OCI-LY7 (cell line): ENCODE data around the gene GXYLT2. TPM values are rescaled to one million over a fixed set of nuclear protein-coding genes. Genes with fewer than 3 reads are reported as not detected.

ENCODE experiments used
- BruUV-seq: library from RNA; stranded (reverse); fragments of 400-500 nt; replicated peaks from 2 replicates; lab custom pipeline; 2021; lab: Mats Ljungman, UMichigan
- CTCF ChIA-PET: fragments of 300-600 bp; sonication (Branson Sonifier 250); formaldehyde crosslinking; loops from one replicate; lab custom pipeline; 2022; ENCODE audit warnings: antibody characterized with exemption; ENCODE audit not compliant: unreplicated experiment; lab: Charles Lee
- POLR2A ChIA-PET: fragments of 300-600 bp; sonication (Branson Sonifier 250); formaldehyde crosslinking; loops from one replicate; lab custom pipeline; 2022; ENCODE audit warnings: antibody characterized with exemption; lab: Charles Lee
- DNase-seq: peaks from one replicate; pipeline ENCODE4 v3.0.0-alpha.2; 2015; ENCODE audit warnings: low spot score
- H2AFZ ChIP-seq: fragments of 200-600 bp; sonication (generic), shearing (Covaris generic); 2 replicates; pipeline ENCODE4 v1.6.1; 2014; ENCODE audit warnings: mild to moderate bottlenecking, antibody characterized with exemption, low read length, moderate library complexity
- H3K27ac ChIP-seq: fragments of 200-600 bp; sonication (generic); 2 replicates; pipeline ENCODE4 v1.5.1; 2014; ENCODE audit warnings: mixed run types, low read depth, mild to moderate bottlenecking, moderate library complexity, low read length, inconsistent platforms; ENCODE audit not compliant: poor library complexity, severe bottlenecking
- H3K36me3 ChIP-seq: fragments of 200-600 bp; sonication (generic); 2 replicates; pipeline ENCODE4 v1.6.1; 2014; ENCODE audit warnings: mild to moderate bottlenecking, antibody characterized with exemption, low read length, moderate library complexity, mixed read lengths; ENCODE audit not compliant: insufficient read depth
- H3K4me1 ChIP-seq: fragments of 200-600 bp; sonication (generic); 2 replicates; pipeline ENCODE4 v1.5.1; 2014; ENCODE audit warnings: mild to moderate bottlenecking, low read length; ENCODE audit not compliant: insufficient read depth, poor library complexity, severe bottlenecking
- H3K4me2 ChIP-seq: fragments of 200-600 bp; sonication (generic); 2 replicates; pipeline ENCODE4 v1.6.1; 2014; ENCODE audit warnings: mild to moderate bottlenecking, low read length
- H3K4me3 ChIP-seq: fragments of 200-600 bp; sonication (generic); 2 replicates; pipeline ENCODE4 v1.5.1; 2014; ENCODE audit warnings: mild to moderate bottlenecking, low read depth, low read length; ENCODE audit not compliant: poor library complexity, severe bottlenecking
- H3K79me2 ChIP-seq: fragments of 200-600 bp; sonication (generic); 2 replicates; pipeline ENCODE4 v1.6.1; 2016; ENCODE audit warnings: low read depth, mild to moderate bottlenecking, low read length, moderate library complexity, mixed read lengths; ENCODE audit not compliant: insufficient read depth
- H3K9me2 ChIP-seq: fragments of 200-600 bp; sonication (generic); 2 replicates; pipeline ENCODE4 v1.6.1; 2016; ENCODE audit warnings: mild to moderate bottlenecking, low read length, mixed read lengths; ENCODE audit not compliant: insufficient read depth
- H3K9me3 ChIP-seq: fragments of 200-600 bp; sonication (generic); 2 replicates; pipeline ENCODE4 v1.6.1; 2014; ENCODE audit warnings: mild to moderate bottlenecking, mixed run types, low read length, mixed read lengths
- H4K20me1 ChIP-seq: fragments of 200-600 bp; sonication (generic); 2 replicates; pipeline ENCODE4 v1.6.1; 2014; ENCODE audit warnings: mild to moderate bottlenecking, antibody characterized with exemption, low read length, moderate library complexity, mixed read lengths; ENCODE audit not compliant: insufficient read depth
- EZH2phosphoT487 ChIP-seq: fragments of 200-600 bp; sonication (generic); IDR thresholded peaks from 2 replicates; pipeline ENCODE4 v1.6.1; 2018; ENCODE audit warnings: low read depth, borderline replicate concordance, mild to moderate bottlenecking, mixed run types, antibody characterized with exemption, low read length, moderate library complexity, mixed read lengths
- intact Hi-C: fragments of 100-400 bp; cut with micrococcal nuclease; formaldehyde crosslinking; loops from one replicate; pipeline ENCODE4 v1.10.0; 2022; ENCODE audit not compliant: unreplicated experiment
- total RNA-seq, 2 experiments: library from RNA; depleted of rRNA in 1 of 2; stranded (reverse); fragments of >200 nt in 1 of 2; shearing (Covaris generic) in 1 of 2; gene quantifications; 2 replicates each; pipeline ENCODE4 v1.2.3, GENCODE V29; 2014 to 2022
- TF ChIP-seq, protein P1 (sequence below): fragments of 200-600 bp; sonication (generic); conservative IDR thresholded peaks from 2 replicates; pipeline ENCODE4 v1.5.1; 2014; ENCODE audit warnings: mild to moderate bottlenecking, antibody characterized with exemption, low read length, moderate library complexity, mixed read lengths

Gene GXYLT2
- total RNA-seq, 2 experiments from 2014 or later: not detected

DNA sequence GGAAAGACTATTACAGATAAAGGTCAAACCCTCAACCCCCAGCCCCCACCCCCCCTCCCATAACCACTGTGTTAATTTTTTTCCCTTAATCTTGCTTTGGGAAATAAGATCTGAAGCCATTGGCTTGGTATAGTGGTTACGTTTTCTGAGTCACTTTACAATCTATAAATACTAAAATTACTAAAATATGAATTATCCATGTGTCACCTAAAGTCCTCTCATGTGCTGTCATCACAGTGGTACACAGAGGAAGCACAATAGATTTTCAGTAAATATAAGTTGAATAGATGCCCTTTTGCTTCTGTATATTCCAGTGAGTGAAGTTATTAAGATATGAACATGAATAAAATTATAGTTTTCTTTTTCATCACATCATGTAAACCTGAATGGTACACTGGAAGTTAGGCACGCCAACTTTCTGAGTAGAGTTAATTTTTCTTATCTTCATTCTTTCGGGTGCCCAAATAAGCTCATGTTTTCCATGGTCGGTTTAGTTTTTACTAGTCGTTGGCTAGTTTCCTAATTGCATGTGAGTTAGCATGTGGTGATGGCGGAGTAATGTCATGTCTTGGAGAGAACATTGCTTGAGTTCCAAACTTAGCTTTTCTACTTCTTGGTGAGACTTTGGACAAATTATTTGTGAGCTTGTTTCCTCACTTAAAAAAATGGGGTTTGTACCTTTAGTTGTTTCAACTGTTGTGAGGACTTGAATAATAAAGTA, 120.3 kb downstream of the GXYLT2 start:
- CTCF ChIA-PET: no interaction called here

DNA sequence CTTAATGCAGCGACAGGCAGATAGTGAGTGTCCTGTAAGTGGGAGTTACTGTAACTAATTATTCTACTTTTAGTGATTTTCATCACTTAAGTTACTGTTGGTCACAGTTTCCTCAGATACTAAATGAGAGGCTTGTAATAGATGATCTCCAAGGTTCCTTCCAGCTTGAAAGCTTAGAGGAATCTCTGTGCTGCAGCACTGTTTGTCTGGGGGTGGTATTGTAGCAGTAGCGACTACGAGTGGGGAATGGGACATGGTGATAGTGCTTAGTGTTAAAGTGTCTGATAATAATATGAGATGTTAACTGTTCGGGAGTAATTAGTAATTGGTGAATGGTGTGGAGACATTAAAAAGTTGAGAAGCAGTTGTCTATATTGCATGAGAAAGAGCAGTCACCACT, 121.2 kb downstream of the GXYLT2 start:
- peaks cover 54% of the 10 kb centered on the region for H4K20me1 ChIP-seq
- H3K9me2 ChIP-seq: no peaks in the 10 kb centered on the region
- CTCF ChIA-PET: interaction anchor here (0.7 to 0.9 kb wide), 2 partner anchors 9 to 499 kb away, joined by 3 to 6 read pairs; no protein-coding TSS in a partner anchor
- POLR2A ChIA-PET: interaction anchor here (0.6 to 2.8 kb wide), 3 partner anchors 10 to 97 kb away, joined by 3 to 10 read pairs (median 3); no protein-coding TSS in a partner anchor
- no peaks in the 10 kb centered on the region for H3K4me1 ChIP-seq
- no peak overlapping the region for H3K4me2 ChIP-seq
- peaks cover 95% of the 10 kb centered on the region for H3K36me3 ChIP-seq
- no peak overlapping the region for H3K27ac ChIP-seq
- TF ChIP-seq, protein P1, sequence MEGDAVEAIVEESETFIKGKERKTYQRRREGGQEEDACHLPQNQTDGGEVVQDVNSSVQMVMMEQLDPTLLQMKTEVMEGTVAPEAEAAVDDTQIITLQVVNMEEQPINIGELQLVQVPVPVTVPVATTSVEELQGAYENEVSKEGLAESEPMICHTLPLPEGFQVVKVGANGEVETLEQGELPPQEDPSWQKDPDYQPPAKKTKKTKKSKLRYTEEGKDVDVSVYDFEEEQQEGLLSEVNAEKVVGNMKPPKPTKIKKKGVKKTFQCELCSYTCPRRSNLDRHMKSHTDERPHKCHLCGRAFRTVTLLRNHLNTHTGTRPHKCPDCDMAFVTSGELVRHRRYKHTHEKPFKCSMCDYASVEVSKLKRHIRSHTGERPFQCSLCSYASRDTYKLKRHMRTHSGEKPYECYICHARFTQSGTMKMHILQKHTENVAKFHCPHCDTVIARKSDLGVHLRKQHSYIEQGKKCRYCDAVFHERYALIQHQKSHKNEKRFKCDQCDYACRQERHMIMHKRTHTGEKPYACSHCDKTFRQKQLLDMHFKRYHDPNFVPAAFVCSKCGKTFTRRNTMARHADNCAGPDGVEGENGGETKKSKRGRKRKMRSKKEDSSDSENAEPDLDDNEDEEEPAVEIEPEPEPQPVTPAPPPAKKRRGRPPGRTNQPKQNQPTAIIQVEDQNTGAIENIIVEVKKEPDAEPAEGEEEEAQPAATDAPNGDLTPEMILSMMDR: no peak
- no peak for TF ChIP-seq EZH2phosphoT487
- no peaks in the 10 kb centered on the region for H3K9me3 ChIP-seq
- H3K79me2 ChIP-seq: peaks cover 97% of the 10 kb centered on the region
- H3K4me3 ChIP-seq: no peak overlapping the region
- no peak overlapping the region for H2AFZ ChIP-seq
- no TSS peak for BruUV-seq
- no peak for DNase-seq
- intact Hi-C loops: no loop called here

More for the DNA sequence above, 120.3 kb downstream of the GXYLT2 start:
- no peaks in the 10 kb centered on the region for H3K9me3 ChIP-seq
- H3K79me2 ChIP-seq: peaks cover 100% of the 10 kb centered on the region
- TF ChIP-seq, protein P1: no peak
- TF ChIP-seq EZH2phosphoT487: no peak
- H3K36me3 ChIP-seq: peaks cover 98% of the 10 kb centered on the region
- BruUV-seq: no TSS peak
- POLR2A ChIA-PET: interaction anchor here (0.6 to 2.8 kb wide), 3 partner anchors 9 to 96 kb away, joined by 3 to 10 read pairs (median 4); no protein-coding TSS in a partner anchor
- DNase-seq: no peak
- intact Hi-C loops: no loop called here
- no peak overlapping the region for H2AFZ ChIP-seq
- H3K27ac ChIP-seq: no peak overlapping the region
- no peak overlapping the region for H3K4me3 ChIP-seq
- H3K4me2 ChIP-seq: no peak overlapping the region
- H3K9me2 ChIP-seq: no peaks in the 10 kb centered on the region
- H3K4me1 ChIP-seq: no peaks in the 10 kb centered on the region
- H4K20me1 ChIP-seq: peaks cover 51% of the 10 kb centered on the region

DNA sequence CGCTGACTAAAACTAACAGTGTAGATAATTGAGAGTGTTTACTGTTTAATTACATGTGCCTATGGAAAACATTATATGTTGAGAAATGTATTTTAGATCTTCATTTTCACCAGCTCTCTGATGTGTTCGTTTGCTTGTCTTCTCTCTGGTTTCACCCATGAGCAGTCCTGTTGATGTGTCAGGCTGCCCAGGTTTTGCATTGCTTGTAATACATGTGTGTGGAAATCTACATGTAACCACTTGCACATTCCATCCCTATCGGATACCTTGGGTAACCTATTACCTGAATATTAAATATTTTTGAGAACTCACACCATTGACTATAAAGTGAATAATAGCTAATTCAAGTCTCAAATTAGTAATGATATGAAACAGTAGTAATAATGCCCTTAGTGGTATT, 121.9 kb downstream of the GXYLT2 start:
- Histone ChIP-seq H3K4me3 (no peak overlapping the region), H4K20me1 (peaks cover 54% of the 10 kb centered on the region), H3K9me3 (no peaks in the 10 kb centered on the region), H3K36me3 (peaks cover 92% of the 10 kb centered on the region), H3K9me2 (no peaks in the 10 kb centered on the region), H2AFZ (no peak overlapping the region), H3K79me2 (peaks cover 96% of the 10 kb centered on the region), H3K4me1 (no peaks in the 10 kb centered on the region), H3K27ac (no peak overlapping the region), H3K4me2 (no peak overlapping the region)
- intact Hi-C loops: no loop called here
- ChIA-PET CTCF (interaction anchor here (0.7 to 0.9 kb wide), 2 partner anchors 10 to 498 kb away, joined by 3 to 6 read pairs; no protein-coding TSS in a partner anchor), POLR2A (interaction anchor here (0.7 to 2.8 kb wide), 4 partner anchors 11 to 21 kb away, joined by 3 to 10 read pairs (median 6); no protein-coding TSS in a partner anchor)
- no TSS peak for BruUV-seq
- no peak for TF ChIP-seq EZH2phosphoT487
- TF ChIP-seq, protein P1: no peak
- no peak for DNase-seq
